Nephron progenitor cell (in vitro differentiated cells): Measurements from ENCODE around the gene CNTNAP2.

Experiments
- DNase-seq: peaks from one replicate; pipeline ENCODE4 v3.0.0; 2021
- H3K27ac Mint-ChIP-seq: 2 replicates; pipeline ENCODE4 v1.8.0; 2021; ENCODE audit warnings: mild to moderate bottlenecking, moderate library complexity, mixed read lengths
- H3K27me3 Mint-ChIP-seq: 2 replicates; pipeline ENCODE4 v1.8.0; 2021; ENCODE audit warnings: mild to moderate bottlenecking, low read depth, mixed read lengths; ENCODE audit not compliant: poor library complexity
- H3K36me3 Mint-ChIP-seq: 2 replicates; pipeline ENCODE4 v1.8.0; 2021; ENCODE audit warnings: low read depth, mixed read lengths
- H3K4me1 Mint-ChIP-seq: 2 replicates; pipeline ENCODE4 v1.8.0; 2021; ENCODE audit warnings: mixed read lengths
- H3K4me3 Mint-ChIP-seq: 2 replicates; pipeline ENCODE4 v1.8.0; 2021; ENCODE audit warnings: mild to moderate bottlenecking, moderate library complexity, mixed read lengths
- H3K9me3 Mint-ChIP-seq: 2 replicates; pipeline ENCODE4 v1.8.0; 2021; ENCODE audit warnings: mild to moderate bottlenecking, moderate library complexity, mixed read lengths
- TF ChIP-seq, protein P1 (sequence below): fragments of 200-600 bp; sonication (generic); IDR thresholded peaks from 2 replicates; pipeline ENCODE4 v1.5.0; 2021; ENCODE audit warnings: antibody characterized with exemption

The CNTNAP2 gene

DNA sequence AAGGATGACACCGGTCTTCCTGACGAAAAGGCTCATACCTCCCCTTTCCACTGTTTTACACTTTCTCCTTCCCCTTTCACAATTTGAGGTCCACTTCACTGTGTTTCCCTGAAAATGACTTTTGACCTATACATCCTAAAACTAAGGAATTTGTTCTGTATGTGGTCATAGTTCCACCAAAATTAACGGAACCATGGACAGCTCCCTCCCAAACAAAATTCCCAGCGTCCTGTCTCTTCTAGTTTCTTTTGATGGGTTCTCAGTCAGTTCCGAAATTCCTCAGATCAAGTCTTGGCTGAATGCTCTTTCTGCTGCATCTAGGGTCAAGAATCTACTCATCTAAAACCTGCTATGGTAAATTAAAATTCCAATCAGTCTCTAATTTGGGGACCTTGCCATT lies 1191.9 kb downstream of the CNTNAP2 start:
- Mint-ChIP-seq H3K27ac (no peak overlapping the region), H3K9me3 (no peaks in the 10 kb centered on the region), H3K4me3 (no peak overlapping the region), H3K36me3 (no peaks in the 10 kb centered on the region), H3K27me3 (no peaks in the 10 kb centered on the region), H3K4me1 (peaks cover 5% of the 10 kb centered on the region)
- TF ChIP-seq, protein P1, sequence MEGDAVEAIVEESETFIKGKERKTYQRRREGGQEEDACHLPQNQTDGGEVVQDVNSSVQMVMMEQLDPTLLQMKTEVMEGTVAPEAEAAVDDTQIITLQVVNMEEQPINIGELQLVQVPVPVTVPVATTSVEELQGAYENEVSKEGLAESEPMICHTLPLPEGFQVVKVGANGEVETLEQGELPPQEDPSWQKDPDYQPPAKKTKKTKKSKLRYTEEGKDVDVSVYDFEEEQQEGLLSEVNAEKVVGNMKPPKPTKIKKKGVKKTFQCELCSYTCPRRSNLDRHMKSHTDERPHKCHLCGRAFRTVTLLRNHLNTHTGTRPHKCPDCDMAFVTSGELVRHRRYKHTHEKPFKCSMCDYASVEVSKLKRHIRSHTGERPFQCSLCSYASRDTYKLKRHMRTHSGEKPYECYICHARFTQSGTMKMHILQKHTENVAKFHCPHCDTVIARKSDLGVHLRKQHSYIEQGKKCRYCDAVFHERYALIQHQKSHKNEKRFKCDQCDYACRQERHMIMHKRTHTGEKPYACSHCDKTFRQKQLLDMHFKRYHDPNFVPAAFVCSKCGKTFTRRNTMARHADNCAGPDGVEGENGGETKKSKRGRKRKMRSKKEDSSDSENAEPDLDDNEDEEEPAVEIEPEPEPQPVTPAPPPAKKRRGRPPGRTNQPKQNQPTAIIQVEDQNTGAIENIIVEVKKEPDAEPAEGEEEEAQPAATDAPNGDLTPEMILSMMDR = no peak
- DNase-seq = peak; percentile 12

DNA sequence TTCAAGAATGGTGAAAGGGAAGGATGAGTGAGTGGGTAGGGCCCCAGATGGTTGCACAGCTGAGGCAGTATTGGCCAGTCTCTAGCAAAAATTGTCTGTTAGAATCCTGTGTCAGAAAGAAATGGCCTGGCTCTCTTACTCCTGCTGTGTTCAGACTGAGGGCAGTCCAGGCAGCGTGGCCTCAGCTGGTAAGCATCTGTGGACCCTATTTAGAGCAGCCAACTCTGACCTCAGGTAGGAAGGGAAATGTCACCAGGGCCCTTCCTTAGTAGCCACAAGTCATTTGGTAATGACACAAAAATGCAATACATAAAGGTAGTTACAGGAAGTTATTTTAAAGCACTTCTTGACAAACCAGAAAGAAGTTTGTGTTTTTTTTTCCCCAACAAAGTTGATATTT lies 1194.7 kb downstream of the CNTNAP2 start:
- no peak overlapping the region for H3K4me3 Mint-ChIP-seq
- no peak for DNase-seq
- TF ChIP-seq, protein P1 = no peak
- H3K4me1 Mint-ChIP-seq = no peaks in the 10 kb centered on the region
- no peaks in the 10 kb centered on the region for H3K27me3 Mint-ChIP-seq
- no peaks in the 10 kb centered on the region for H3K36me3 Mint-ChIP-seq
- peaks cover 4% of the 10 kb centered on the region for H3K9me3 Mint-ChIP-seq
- peak overlapping the region; percentile 11 for H3K27ac Mint-ChIP-seq

DNA sequence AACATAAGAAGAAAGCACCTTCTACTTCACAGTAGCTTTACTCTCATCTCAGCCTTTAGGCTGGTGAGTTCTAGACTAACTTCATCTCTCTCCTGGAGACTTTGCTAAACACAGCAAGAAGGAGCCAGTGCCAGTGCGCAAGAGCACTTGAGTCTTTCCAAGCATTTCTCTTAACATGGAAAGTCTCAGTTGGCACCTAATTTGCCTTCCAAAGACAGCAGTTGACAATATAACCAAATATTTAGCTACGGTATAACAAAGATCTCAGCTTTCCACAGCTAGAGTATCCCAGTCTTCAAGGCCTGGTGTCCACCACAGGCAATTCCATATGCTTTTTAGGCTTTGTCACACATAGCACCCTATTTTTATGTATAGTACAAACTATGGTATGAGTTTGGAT lies 1204.9 kb downstream of the CNTNAP2 start:
- Mint-ChIP-seq H3K4me3 (no peak overlapping the region), H3K9me3 (no peaks in the 10 kb centered on the region), H3K4me1 (no peaks in the 10 kb centered on the region), H3K27me3 (peaks cover 8% of the 10 kb centered on the region), H3K36me3 (no peaks in the 10 kb centered on the region), H3K27ac (no peak overlapping the region)
- TF ChIP-seq, protein P1 = no peak
- no peak for DNase-seq

DNA sequence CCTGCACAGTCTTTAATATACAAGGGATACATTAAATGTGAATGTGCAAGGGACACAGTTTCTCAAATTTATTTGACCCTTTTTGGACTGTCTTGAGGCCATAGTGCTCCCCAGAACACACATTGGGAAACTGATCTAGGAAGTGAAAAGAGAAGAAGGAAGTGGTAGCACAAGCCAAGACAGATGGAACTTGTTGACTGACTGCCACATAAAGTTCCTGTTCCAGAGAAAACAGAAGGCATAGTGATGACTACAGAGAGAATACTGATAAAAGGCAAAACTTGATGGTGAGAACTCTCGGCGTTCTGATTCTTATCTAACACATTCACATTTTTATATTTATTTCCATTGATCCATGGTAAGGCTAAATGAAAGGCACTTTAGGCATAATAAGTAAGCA lies 1216.4 kb downstream of the CNTNAP2 start:
- TF ChIP-seq, protein P1 = no peak
- Mint-ChIP-seq H3K4me3 (no peak overlapping the region), H3K9me3 (peaks cover 3% of the 10 kb centered on the region), H3K27me3 (peaks cover 8% of the 10 kb centered on the region), H3K27ac (no peak overlapping the region), H3K4me1 (no peaks in the 10 kb centered on the region), H3K36me3 (no peaks in the 10 kb centered on the region)
- DNase-seq = no peak

DNA sequence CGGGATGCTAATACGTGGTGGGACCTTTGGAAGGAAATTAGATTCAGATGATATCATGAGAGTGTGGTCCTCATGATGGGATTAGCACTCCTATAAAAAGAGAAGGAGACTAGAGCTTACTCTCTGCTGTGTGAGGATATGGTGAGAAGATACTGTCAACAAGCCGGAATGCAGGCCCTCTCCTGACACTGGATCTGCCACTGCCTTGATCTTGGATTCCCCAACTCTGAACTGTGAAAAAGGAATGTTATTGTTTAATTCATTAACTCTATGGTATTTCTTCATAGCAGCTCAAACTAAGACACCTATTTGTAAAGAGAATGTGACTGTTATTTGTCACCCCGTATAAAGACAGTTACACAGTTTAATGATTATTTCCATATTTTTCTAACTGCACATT lies 1246.5 kb downstream of the CNTNAP2 start:
- H3K27ac Mint-ChIP-seq = no peak overlapping the region
- TF ChIP-seq, protein P1 = no peak
- no peaks in the 10 kb centered on the region for H3K9me3 Mint-ChIP-seq

DNA sequence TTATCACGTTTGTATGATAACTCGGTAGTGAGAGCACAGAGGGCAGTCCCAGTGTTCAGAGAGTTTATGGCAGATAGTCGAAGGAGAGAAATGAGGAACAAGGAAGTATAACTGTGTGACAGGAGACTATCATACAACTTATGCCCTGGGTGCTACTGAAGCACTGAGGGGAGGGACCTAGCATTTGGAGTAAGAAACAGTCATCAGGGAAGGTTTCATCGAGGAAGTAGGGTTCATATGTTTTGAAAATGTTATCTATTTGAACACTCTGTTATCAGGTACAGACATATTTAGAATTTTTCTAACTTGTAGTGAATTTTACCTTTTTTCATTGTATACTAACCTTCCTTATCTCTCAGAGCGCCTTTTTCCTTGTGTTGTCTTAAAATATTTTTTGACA lies 1259.6 kb downstream of the CNTNAP2 start:
- TF ChIP-seq, protein P1 = no peak
- Mint-ChIP-seq H3K36me3 (no peaks in the 10 kb centered on the region), H3K4me1 (no peaks in the 10 kb centered on the region), H3K27ac (no peak overlapping the region), H3K4me3 (no peak overlapping the region), H3K9me3 (no peaks in the 10 kb centered on the region), H3K27me3 (no peaks in the 10 kb centered on the region)
- no peak for DNase-seq

More for the DNA sequence above, 1246.5 kb downstream of the CNTNAP2 start:
- no peak for DNase-seq
- Mint-ChIP-seq H3K27me3 (no peaks in the 10 kb centered on the region), H3K36me3 (no peaks in the 10 kb centered on the region), H3K4me3 (no peak overlapping the region), H3K4me1 (peaks cover 8% of the 10 kb centered on the region)
